Mucosa of stomach (tissue), 1 donor: ENCODE measurements around the gene TMEM11.

Source experiments
- H3K27me3 ChIP-seq: one replicate; pipeline ENCODE4 v1.7.0; 2013; ENCODE audit warnings: mild to moderate bottlenecking, low read length; ENCODE audit not compliant: control insufficient read depth, insufficient read depth
- H3K36me3 ChIP-seq: one replicate; pipeline ENCODE4 v1.7.0; 2013; ENCODE audit warnings: low read length; ENCODE audit not compliant: control insufficient read depth, insufficient read depth
- H3K4me1 ChIP-seq: one replicate; pipeline ENCODE4 v1.7.0; 2013; ENCODE audit warnings: mild to moderate bottlenecking, low read length; ENCODE audit not compliant: control insufficient read depth, insufficient read depth
- H3K4me3 ChIP-seq: one replicate; pipeline ENCODE4 v1.7.0; 2013; ENCODE audit warnings: low read length
- H3K9ac ChIP-seq: one replicate; pipeline ENCODE4 v1.7.0; 2013; ENCODE audit warnings: mild to moderate bottlenecking, low read length, moderate library complexity
- H3K9me3 ChIP-seq: one replicate; pipeline ENCODE4 v1.7.0; 2013; ENCODE audit warnings: mild to moderate bottlenecking, low read length, moderate library complexity; ENCODE audit not compliant: control insufficient read depth
- donor health status: Pancreatic carcinoma.

The TMEM11 gene

GRCh38 chr17:21171309-21171922 lies 42.5 kb downstream of the TMEM11 start:
- H3K9me3 ChIP-seq = no peaks in the 10 kb centered on the region

GRCh38 chr17:21170809-21171208 lies 43.2 kb downstream of the TMEM11 start:
- no peaks in the 10 kb centered on the region for H3K4me1 ChIP-seq
- H3K9ac ChIP-seq = no peak overlapping the region

More at GRCh38 chr17:21171309-21171922, 42.5 kb downstream of the TMEM11 start:
- H3K4me3 ChIP-seq = no peak overlapping the region
- H3K9ac ChIP-seq = no peak overlapping the region
- H3K4me1 ChIP-seq = no peaks in the 10 kb centered on the region
- no peaks in the 10 kb centered on the region for H3K36me3 ChIP-seq
- H3K27me3 ChIP-seq = no peaks in the 10 kb centered on the region

GRCh38 chr17:21169496-21169895 lies 44.5 kb downstream of the TMEM11 start:
- Histone ChIP-seq H3K4me3 (no peak overlapping the region), H3K9me3 (no peaks in the 10 kb centered on the region), H3K9ac (no peak overlapping the region), H3K36me3 (no peaks in the 10 kb centered on the region), H3K27me3 (no peaks in the 10 kb centered on the region), H3K4me1 (no peaks in the 10 kb centered on the region)

More at GRCh38 chr17:21170809-21171208, 43.2 kb downstream of the TMEM11 start:
- no peaks in the 10 kb centered on the region for H3K36me3 ChIP-seq
- H3K9me3 ChIP-seq = no peaks in the 10 kb centered on the region
- no peaks in the 10 kb centered on the region for H3K27me3 ChIP-seq
- H3K4me3 ChIP-seq = no peak overlapping the region

- H3K36me3 ChIP-seq = no peaks in the 10 kb centered on the region
- no peak overlapping the region for H3K4me3 ChIP-seq
- no peak overlapping the region for H3K9ac ChIP-seq
- H3K9me3 ChIP-seq = no peaks in the 10 kb centered on the region
- H3K27me3 ChIP-seq = no peaks in the 10 kb centered on the region
- no peaks in the 10 kb centered on the region for H3K4me1 ChIP-seq
These were observed 45.5 kb downstream of the TMEM11 start for GRCh38 chr17:21168555-21168865.

GRCh38 chr17:21167303-21167702 lies 46.7 kb downstream of the TMEM11 start:
- Histone ChIP-seq H3K9ac (no peak overlapping the region), H3K9me3 (no peaks in the 10 kb centered on the region), H3K36me3 (no peaks in the 10 kb centered on the region), H3K4me3 (no peak overlapping the region), H3K27me3 (no peaks in the 10 kb centered on the region), H3K4me1 (peaks cover 3% of the 10 kb centered on the region)

- peaks cover 9% of the 10 kb centered on the region for H3K4me1 ChIP-seq
- no peak overlapping the region for H3K9ac ChIP-seq
- H3K9me3 ChIP-seq = no peaks in the 10 kb centered on the region
- H3K4me3 ChIP-seq = no peak overlapping the region
- no peaks in the 10 kb centered on the region for H3K27me3 ChIP-seq
- H3K36me3 ChIP-seq = no peaks in the 10 kb centered on the region
These were observed 47.3 kb downstream of the TMEM11 start for GRCh38 chr17:21166595-21167210.

GRCh38 chr17:21165922-21166594 lies 47.9 kb downstream of the TMEM11 start:
- H3K9ac ChIP-seq = no peak overlapping the region
- H3K9me3 ChIP-seq = no peaks in the 10 kb centered on the region
- peaks cover 12% of the 10 kb centered on the region for H3K4me1 ChIP-seq
- H3K4me3 ChIP-seq = no peak overlapping the region
- no peaks in the 10 kb centered on the region for H3K36me3 ChIP-seq
- no peaks in the 10 kb centered on the region for H3K27me3 ChIP-seq

GRCh38 chr17:21164620-21165019 lies 49.3 kb downstream of the TMEM11 start:
- Histone ChIP-seq H3K4me3 (no peak overlapping the region), H3K4me1 (peaks cover 12% of the 10 kb centered on the region), H3K9me3 (no peaks in the 10 kb centered on the region), H3K27me3 (no peaks in the 10 kb centered on the region), H3K9ac (no peak overlapping the region), H3K36me3 (no peaks in the 10 kb centered on the region)

GRCh38 chr17:21164216-21164615 lies 49.7 kb downstream of the TMEM11 start:
- Histone ChIP-seq H3K9ac (no peak overlapping the region), H3K9me3 (no peaks in the 10 kb centered on the region), H3K27me3 (no peaks in the 10 kb centered on the region), H3K36me3 (no peaks in the 10 kb centered on the region), H3K4me3 (no peak overlapping the region), H3K4me1 (peaks cover 12% of the 10 kb centered on the region)

GRCh38 chr17:21163101-21163500 lies 50.9 kb downstream of the TMEM11 start:
- H3K4me1 ChIP-seq = peaks cover 12% of the 10 kb centered on the region
- H3K9me3 ChIP-seq = no peaks in the 10 kb centered on the region
- no peaks in the 10 kb centered on the region for H3K27me3 ChIP-seq
- H3K36me3 ChIP-seq = no peaks in the 10 kb centered on the region
- H3K4me3 ChIP-seq = no peak overlapping the region
- H3K9ac ChIP-seq = no peak overlapping the region

- no peak overlapping the region for H3K9ac ChIP-seq
- no peak overlapping the region for H3K4me3 ChIP-seq
- H3K27me3 ChIP-seq = no peaks in the 10 kb centered on the region
- no peaks in the 10 kb centered on the region for H3K9me3 ChIP-seq
- peaks cover 12% of the 10 kb centered on the region for H3K4me1 ChIP-seq
- no peaks in the 10 kb centered on the region for H3K36me3 ChIP-seq
These were observed 51.6 kb downstream of the TMEM11 start for GRCh38 chr17:21162394-21162775.

- Histone ChIP-seq H3K36me3 (no peaks in the 10 kb centered on the region), H3K4me1 (peaks cover 12% of the 10 kb centered on the region), H3K4me3 (no peak overlapping the region), H3K9me3 (no peaks in the 10 kb centered on the region), H3K27me3 (no peaks in the 10 kb centered on the region), H3K9ac (no peak overlapping the region)
These were observed 52.2 kb downstream of the TMEM11 start for GRCh38 chr17:21161498-21162393.
